B cell (primary cell): ENCODE measurements around the gene PPP1R14C. TPM values are rescaled to one million over a fixed set of nuclear protein-coding genes. Genes with fewer than 3 reads are reported as not detected.

ENCODE experiments used
- ATAC-seq: fragments of 200-7000 bp; cut with Tn5 transposase; one replicate; pipeline ENCODE4 v1.10.0; 2021; ENCODE audit warnings: low read depth, mild to moderate bottlenecking, moderate number of reproducible peaks, moderate library complexity
- CTCF ChIA-PET: fragments of 350-600 bp; sonication (Branson Sonifier 250); formaldehyde crosslinking; loops from one replicate; lab custom pipeline; 2021; ENCODE audit warnings: antibody characterized with exemption, inconsistent platforms; lab: Charles Lee
- POLR2A ChIA-PET: fragments of 350-600 bp; sonication (Branson Sonifier 250); formaldehyde crosslinking; loops from one replicate; lab custom pipeline; 2021; ENCODE audit warnings: antibody characterized with exemption; lab: Charles Lee
- DNase-seq: peaks from one replicate; pipeline ENCODE4 v3.0.0; 2013
- H2AFZ ChIP-seq: 2 replicates; pipeline ENCODE4 v1.6.1; 2012; ENCODE audit warnings: mild to moderate bottlenecking, low read depth, low read length; ENCODE audit not compliant: insufficient read depth, poor library complexity, severe bottlenecking
- H3K27ac ChIP-seq, 2 donors: 1 replicate in 1 of 2; 2 replicates in 1 of 2; pipeline ENCODE4 v1.5.1; 2012 to 2013; ENCODE audit warnings: low read length in 2 of 2, mild to moderate bottlenecking in 2 of 2, moderate library complexity in 1 of 2
- H3K27me3 ChIP-seq, 4 experiments: fragments of 200-600 bp in 1 of 4; sonication (generic) in 1 of 4; replicated peaks in 1 of 4; 1 replicate in 2 of 4; 2 replicates in 2 of 4; pipeline versions ENCODE4 v1.6.1 to v1.7.0; 2013 to 2016; ENCODE audit warnings: low read length in 3 of 4, mild to moderate bottlenecking in 2 of 4, mixed read lengths in 1 of 4, moderate library complexity in 1 of 4; ENCODE audit not compliant: insufficient read depth in 4 of 4, control insufficient read depth in 3 of 4; ENCODE audit errors: control extremely low read depth in 1 of 4
- H3K36me3 ChIP-seq, 2 experiments: replicated peaks in 1 of 2; 1 replicate in 1 of 2; 2 replicates in 1 of 2; pipeline versions ENCODE4 v1.6.1 to v1.7.1; 2013; ENCODE audit warnings: low read length in 1 of 2; ENCODE audit not compliant: insufficient read depth in 2 of 2, control insufficient read depth in 1 of 2; ENCODE audit errors: control extremely low read depth in 1 of 2, extremely low read depth in 1 of 2
- H3K4me1 ChIP-seq, 2 donors: fragments of 200-600 bp in 1 of 2; sonication (generic) in 1 of 2; 1 replicate in 1 of 2; 2 replicates in 1 of 2; pipeline versions ENCODE4 v1.5.1 to v1.6.1; 2013 to 2017; ENCODE audit warnings: low read length in 2 of 2; ENCODE audit not compliant: control insufficient read depth in 2 of 2, insufficient read depth in 2 of 2
- H3K4me2 ChIP-seq: replicated peaks from 2 replicates; pipeline ENCODE3; 2012; ENCODE audit warnings: mild to moderate bottlenecking, low read depth, low read length; ENCODE audit not compliant: poor library complexity, severe bottlenecking
- H3K4me3 ChIP-seq, 5 experiments: fragments of 200-600 bp in 1 of 5; sonication (generic) in 1 of 5; 1 replicate in 3 of 5; 2 replicates in 2 of 5; pipeline versions ENCODE4 v1.5.1 to v1.7.0; 2011 to 2016; ENCODE audit warnings: low read length in 4 of 5, mild to moderate bottlenecking in 4 of 5, low read depth in 2 of 5, control low read depth in 1 of 5, moderate library complexity in 1 of 5; ENCODE audit not compliant: insufficient read depth in 1 of 5; ENCODE audit errors: control extremely low read depth in 1 of 5, extremely low read depth in 1 of 5
- H3K79me2 ChIP-seq: fragments of 200-600 bp; sonication (generic); one replicate; pipeline ENCODE4 v1.6.0; 2016; ENCODE audit warnings: low read length; ENCODE audit not compliant: control insufficient read depth, insufficient read depth
- H3K9ac ChIP-seq: fragments of 200-600 bp; sonication (generic); 2 replicates; pipeline ENCODE4 v1.6.1; 2017; ENCODE audit warnings: mild to moderate bottlenecking, low read length, moderate library complexity
- H3K9me3 ChIP-seq, 3 donors: one replicate each; pipeline versions ENCODE4 v1.6.1 to v1.7.1; 2013; ENCODE audit warnings: low read length in 2 of 3; ENCODE audit not compliant: control insufficient read depth in 2 of 3, insufficient read depth in 1 of 3; ENCODE audit errors: control extremely low read depth in 1 of 3
- H4K20me1 ChIP-seq: 2 replicates; pipeline ENCODE4 v1.6.0; 2012; ENCODE audit warnings: mild to moderate bottlenecking, low read length; ENCODE audit not compliant: insufficient read depth, control insufficient read depth, poor library complexity, severe bottlenecking
- H3K27ac Mint-ChIP-seq: one replicate; pipeline ENCODE4 v1.8.0; 2021; ENCODE audit warnings: mixed read lengths
- H3K27me3 Mint-ChIP-seq: one replicate; pipeline ENCODE4 v1.8.0; 2021; ENCODE audit warnings: mixed read lengths
- H3K4me1 Mint-ChIP-seq: one replicate; pipeline ENCODE4 v1.8.0; 2021; ENCODE audit warnings: mixed read lengths
- H3K4me3 Mint-ChIP-seq: one replicate; pipeline ENCODE4 v1.8.0; 2021; ENCODE audit warnings: mixed read lengths
- H3K9me3 Mint-ChIP-seq: one replicate; pipeline ENCODE4 v1.8.0; 2022; ENCODE audit warnings: mixed read lengths; ENCODE audit not compliant: insufficient read depth
- EZH2 ChIP-seq: IDR thresholded peaks from 2 replicates; pipeline ENCODE4 v1.6.1; 2012; ENCODE audit warnings: borderline replicate concordance, low read depth, mild to moderate bottlenecking, moderate library complexity, low read length; ENCODE audit not compliant: insufficient read depth, poor library complexity, severe bottlenecking
- WGBS: methylation state at CpG from one replicate; pipeline ENCODE4 v1.1.5; 2013; ENCODE audit warnings: missing lambda C conversion rate; ENCODE audit not compliant: insufficient coverage; 5-methylcytosine and 5-hydroxymethylcytosine counted together
- intact Hi-C: fragments of 100-400 bp; cut with micrococcal nuclease; formaldehyde crosslinking; loops from one replicate; pipeline ENCODE4 v1.10.0; 2022
- polyA plus RNA-seq: library from polyadenylated mRNA; depleted of rRNA; stranded (reverse); fragments of >200 nt; gene quantifications from 2 replicates; pipeline ENCODE4 v1.2.3, GENCODE V29; 2012
- total RNA-seq, 2 donors: library from RNA; stranded (reverse); fragments of 120-200 nt in 1 of 2; gene quantifications; 1 replicate in 1 of 2; 2 replicates in 1 of 2; pipeline versions ENCODE4 v1.2.3 to v1.2.4, GENCODE V29; 2013 to 2022
- TF ChIP-seq, protein P1 (sequence below): fragments of 200-600 bp; IDR thresholded peaks from one replicate; pipeline ENCODE4 v1.8.0; 2022; ENCODE audit warnings: antibody characterized with exemption, mild to moderate bottlenecking

Gene PPP1R14C
- total and polyA plus RNA-seq, 2 donors (not counting 1 experiment from before 2014, with no cell fraction given), result not detected

- Histone ChIP-seq H3K27ac (no peak overlapping the region), H2AFZ (peak overlapping the region; percentile 36), H3K9ac (peak overlapping the region; percentile 43), H3K4me1 (peaks cover 25 to 35% of the 10 kb centered on the region in 2 donors), H3K4me2 (peak overlapping the region; percentile 76), H3K9me3 (peaks cover 0 to under 1% (median 0%) of the 10 kb centered on the region in 3 donors), H4K20me1 (no peaks in the 10 kb centered on the region), H3K27me3 (peaks cover 1 to 55% (median 38%) of the 10 kb centered on the region in 4 experiments), H3K4me3 (peak overlapping the region in 3 of 5 experiments; percentile 35 to 43 (median 38)), H3K36me3 (no peaks in the 10 kb centered on the region), H3K79me2 (no peaks in the 10 kb centered on the region)
- H3K4me1 Mint-ChIP-seq, result peaks cover 27% of the 10 kb centered on the region
- H3K27me3 Mint-ChIP-seq, result peaks cover 67% of the 10 kb centered on the region
- WGBS, result 5% methylated on average over 51 of the region's 53 CpGs
- ChIA-PET POLR2A (no interaction called here), CTCF (interaction anchor here (0.6 to 1.0 kb wide), 2 partner anchors 11 to 91 kb away, joined by 3 read pairs; no protein-coding TSS in a partner anchor)
- H3K9me3 Mint-ChIP-seq, result no peaks in the 10 kb centered on the region
- DNase-seq (no peak), ATAC-seq (no peak)
- H3K4me3 Mint-ChIP-seq, result peak overlapping the region; percentile 66
- no peak overlapping the region for H3K27ac Mint-ChIP-seq
- intact Hi-C loops, result no loop called here
- TF ChIP-seq EZH2, result no peak
- TF ChIP-seq, protein P1, sequence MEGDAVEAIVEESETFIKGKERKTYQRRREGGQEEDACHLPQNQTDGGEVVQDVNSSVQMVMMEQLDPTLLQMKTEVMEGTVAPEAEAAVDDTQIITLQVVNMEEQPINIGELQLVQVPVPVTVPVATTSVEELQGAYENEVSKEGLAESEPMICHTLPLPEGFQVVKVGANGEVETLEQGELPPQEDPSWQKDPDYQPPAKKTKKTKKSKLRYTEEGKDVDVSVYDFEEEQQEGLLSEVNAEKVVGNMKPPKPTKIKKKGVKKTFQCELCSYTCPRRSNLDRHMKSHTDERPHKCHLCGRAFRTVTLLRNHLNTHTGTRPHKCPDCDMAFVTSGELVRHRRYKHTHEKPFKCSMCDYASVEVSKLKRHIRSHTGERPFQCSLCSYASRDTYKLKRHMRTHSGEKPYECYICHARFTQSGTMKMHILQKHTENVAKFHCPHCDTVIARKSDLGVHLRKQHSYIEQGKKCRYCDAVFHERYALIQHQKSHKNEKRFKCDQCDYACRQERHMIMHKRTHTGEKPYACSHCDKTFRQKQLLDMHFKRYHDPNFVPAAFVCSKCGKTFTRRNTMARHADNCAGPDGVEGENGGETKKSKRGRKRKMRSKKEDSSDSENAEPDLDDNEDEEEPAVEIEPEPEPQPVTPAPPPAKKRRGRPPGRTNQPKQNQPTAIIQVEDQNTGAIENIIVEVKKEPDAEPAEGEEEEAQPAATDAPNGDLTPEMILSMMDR, result no peak
Observed at GRCh38 chr6:150143516-150144293, 861 bp downstream of the PPP1R14C start.

GRCh38 chr6:150144294-150144868 is 1.5 kb downstream of the PPP1R14C start:
- intact Hi-C loops, result no loop called here

More at GRCh38 chr6:150144294-150144868, 1.5 kb downstream of the PPP1R14C start:
- Histone ChIP-seq H3K4me3 (no peak overlapping the region), H3K79me2 (no peaks in the 10 kb centered on the region), H2AFZ (no peak overlapping the region), H4K20me1 (no peaks in the 10 kb centered on the region), H3K9ac (no peak overlapping the region), H3K9me3 (no peaks in the 10 kb centered on the region), H3K36me3 (no peaks in the 10 kb centered on the region), H3K4me1 (peaks cover 25 to 35% of the 10 kb centered on the region in 2 donors), H3K4me2 (no peak overlapping the region), H3K27me3 (peaks cover 1 to 60% (median 38%) of the 10 kb centered on the region in 4 experiments), H3K27ac (no peak overlapping the region)
- ChIA-PET POLR2A (no interaction called here), CTCF (interaction anchor here (0.7 to 1.3 kb wide), 4 partner anchors 10 to 74 kb away, joined by 3 read pairs; no protein-coding TSS in a partner anchor)
- Mint-ChIP-seq H3K27me3 (peaks cover 64% of the 10 kb centered on the region), H3K4me1 (peaks cover 27% of the 10 kb centered on the region), H3K4me3 (peak overlapping the region; percentile 66), H3K9me3 (no peaks in the 10 kb centered on the region), H3K27ac (no peak overlapping the region)
- DNase-seq (no peak), ATAC-seq (no peak)
- WGBS, result no CpG with 5 or more reads among the region's 6 CpGs
- no peak for TF ChIP-seq EZH2
- TF ChIP-seq, protein P1, result no peak
